Natural killer cell (primary cell): ENCODE results near the gene FNBP1. TPM values are rescaled to one million over a fixed set of nuclear protein-coding genes. Genes with fewer than 3 reads are reported as not detected.

ENCODE experiments used
- ATAC-seq, 3 donors: fragments of 150-1000 bp in 2 of 3; fragments of 200-7000 bp in 1 of 3; cut with Tn5 transposase; 1 replicate in 1 of 3; 2 replicates in 2 of 3; pipeline ENCODE4 v1.10.0; 2021; ENCODE audit warnings: mild to moderate bottlenecking in 2 of 3, moderate library complexity in 2 of 3
- DNase-seq, 2 donors: peaks; one replicate each; pipeline versions ENCODE4 v3.0.0 to v3.0.0-alpha.2; 2013 to 2021; ENCODE audit warnings: mixed read lengths in 1 of 2
- H3K27ac ChIP-seq: one replicate; pipeline ENCODE4 v1.5.1; 2013; ENCODE audit warnings: mild to moderate bottlenecking, low read length
- H3K27me3 ChIP-seq: one replicate; pipeline ENCODE4 v1.6.1; 2013; ENCODE audit warnings: low read length; ENCODE audit not compliant: control insufficient read depth, insufficient read depth
- H3K36me3 ChIP-seq: one replicate; pipeline ENCODE4 v1.6.1; 2013; ENCODE audit warnings: low read length; ENCODE audit not compliant: control insufficient read depth, insufficient read depth
- H3K4me1 ChIP-seq: one replicate; pipeline ENCODE4 v1.6.1; 2013; ENCODE audit warnings: low read length; ENCODE audit not compliant: control insufficient read depth, insufficient read depth
- H3K4me3 ChIP-seq: one replicate; pipeline ENCODE4 v1.5.1; 2013; ENCODE audit warnings: low read length
- H3K9me3 ChIP-seq: one replicate; pipeline ENCODE4 v1.6.1; 2013; ENCODE audit warnings: low read length; ENCODE audit not compliant: control insufficient read depth, insufficient read depth
- H3K27ac Mint-ChIP-seq, 2 donors: one replicate each; pipeline ENCODE4 v1.8.0; 2022; ENCODE audit warnings: mild to moderate bottlenecking in 2 of 2, mixed read lengths in 2 of 2, moderate library complexity in 1 of 2
- H3K27me3 Mint-ChIP-seq, 2 donors: one replicate each; pipeline ENCODE4 v1.8.0; 2022; ENCODE audit warnings: low read depth in 2 of 2, mixed read lengths in 2 of 2
- H3K36me3 Mint-ChIP-seq: one replicate; pipeline ENCODE4 v1.8.0; 2022; ENCODE audit warnings: mixed read lengths
- H3K4me1 Mint-ChIP-seq, 2 donors: one replicate each; pipeline ENCODE4 v1.8.0; 2022; ENCODE audit warnings: mixed read lengths in 2 of 2
- H3K4me3 Mint-ChIP-seq: one replicate; pipeline ENCODE4 v1.8.0; 2022; ENCODE audit warnings: mild to moderate bottlenecking, moderate library complexity, mixed read lengths
- H3K9me3 Mint-ChIP-seq, 2 donors: one replicate each; pipeline ENCODE4 v1.8.0; 2022; ENCODE audit warnings: mixed read lengths in 2 of 2
- WGBS: methylation state at CpG from one replicate; pipeline ENCODE4 v1.1.7; 2013; ENCODE audit warnings: missing lambda C conversion rate; ENCODE audit not compliant: insufficient coverage; 5-methylcytosine and 5-hydroxymethylcytosine counted together
- intact Hi-C: fragments of 100-400 bp; cut with micrococcal nuclease; formaldehyde crosslinking; loops from one replicate; pipeline ENCODE4 v1.14.2; 2022
- total RNA-seq, 4 donors: library from RNA; stranded (reverse); fragments of 120-200 nt in 1 of 4; gene quantifications; one replicate each; pipeline versions ENCODE4 v1.2.3 to v1.2.4, GENCODE V29; 2013 to 2022
- TF ChIP-seq, protein P1 (sequence below): fragments of 200-600 bp; IDR thresholded peaks from one replicate; pipeline ENCODE4 v1.8.0; 2022; ENCODE audit warnings: antibody characterized with exemption

FNBP1 gene
- total RNA-seq, 3 donors from 2014 or later (not counting 1 experiment from before 2014, with no cell fraction given), result 177 to 209 (median 203) TPM

DNA sequence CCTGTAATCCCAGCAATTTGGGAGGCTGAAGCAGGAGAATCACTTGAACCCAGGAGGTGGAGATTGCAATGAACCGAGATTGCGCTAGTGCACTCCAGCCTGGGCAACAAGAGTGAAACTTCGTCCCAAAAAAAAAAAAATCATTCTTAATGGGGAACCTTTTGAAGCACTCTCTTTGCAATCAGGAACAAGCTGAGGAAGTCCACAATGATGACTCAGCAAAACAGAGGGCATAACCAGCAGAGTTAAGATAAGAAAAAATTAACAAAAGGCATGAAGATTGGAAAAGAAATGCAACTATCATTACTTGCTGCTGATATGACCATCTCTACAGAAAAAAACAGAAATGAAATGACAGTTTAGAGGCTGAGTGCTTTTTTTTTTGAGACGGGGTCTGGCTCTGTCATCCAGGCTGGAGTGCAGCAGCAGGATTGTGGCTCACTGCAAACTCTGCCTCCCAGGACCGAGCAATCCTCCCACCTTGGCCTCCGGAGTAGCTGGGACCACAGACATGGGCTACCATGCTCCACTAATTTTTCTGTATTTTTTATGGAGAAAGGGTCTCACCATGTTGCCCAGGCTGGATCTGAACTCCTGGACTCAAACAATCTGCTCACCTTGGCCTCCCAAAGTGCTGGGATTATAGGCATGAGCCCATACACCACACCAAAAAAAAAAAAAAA lies 88.0 kb downstream of the FNBP1 start:
- TF ChIP-seq, protein P1, sequence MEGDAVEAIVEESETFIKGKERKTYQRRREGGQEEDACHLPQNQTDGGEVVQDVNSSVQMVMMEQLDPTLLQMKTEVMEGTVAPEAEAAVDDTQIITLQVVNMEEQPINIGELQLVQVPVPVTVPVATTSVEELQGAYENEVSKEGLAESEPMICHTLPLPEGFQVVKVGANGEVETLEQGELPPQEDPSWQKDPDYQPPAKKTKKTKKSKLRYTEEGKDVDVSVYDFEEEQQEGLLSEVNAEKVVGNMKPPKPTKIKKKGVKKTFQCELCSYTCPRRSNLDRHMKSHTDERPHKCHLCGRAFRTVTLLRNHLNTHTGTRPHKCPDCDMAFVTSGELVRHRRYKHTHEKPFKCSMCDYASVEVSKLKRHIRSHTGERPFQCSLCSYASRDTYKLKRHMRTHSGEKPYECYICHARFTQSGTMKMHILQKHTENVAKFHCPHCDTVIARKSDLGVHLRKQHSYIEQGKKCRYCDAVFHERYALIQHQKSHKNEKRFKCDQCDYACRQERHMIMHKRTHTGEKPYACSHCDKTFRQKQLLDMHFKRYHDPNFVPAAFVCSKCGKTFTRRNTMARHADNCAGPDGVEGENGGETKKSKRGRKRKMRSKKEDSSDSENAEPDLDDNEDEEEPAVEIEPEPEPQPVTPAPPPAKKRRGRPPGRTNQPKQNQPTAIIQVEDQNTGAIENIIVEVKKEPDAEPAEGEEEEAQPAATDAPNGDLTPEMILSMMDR, result no peak
- Mint-ChIP-seq H3K9me3 (no peaks in the 10 kb centered on the region), H3K27ac (peak overlapping the region; percentile 65 to 73), H3K36me3 (peaks cover 12% of the 10 kb centered on the region), H3K4me1 (peaks cover 9 to 14% of the 10 kb centered on the region in 2 donors), H3K4me3 (no peak overlapping the region), H3K27me3 (no peaks in the 10 kb centered on the region)
- peak in 1 of 2 donors; percentile 45 for DNase-seq
- Histone ChIP-seq H3K4me1 (peaks cover 11% of the 10 kb centered on the region), H3K9me3 (no peaks in the 10 kb centered on the region), H3K36me3 (peaks cover 59% of the 10 kb centered on the region), H3K27ac (peak overlapping the region; percentile 30), H3K4me3 (no peak overlapping the region), H3K27me3 (no peaks in the 10 kb centered on the region)
- WGBS, result 57% methylated on average over 6 of the region's 6 CpGs
- intact Hi-C loops, result no loop called here
- ATAC-seq, result peak in 2 of 3 donors; percentile 24 to 42

- H3K36me3 ChIP-seq, result peaks cover 67% of the 10 kb centered on the region
- peaks cover 18% of the 10 kb centered on the region for H3K36me3 Mint-ChIP-seq
Measured at GRCh38 chr9:129953736-129954135, 89.3 kb downstream of the FNBP1 start.

GRCh38 chr9:129952337-129952736 lies 90.7 kb downstream of the FNBP1 start:
- Mint-ChIP-seq H3K9me3 (no peaks in the 10 kb centered on the region), H3K27me3 (no peaks in the 10 kb centered on the region), H3K36me3 (peaks cover 18% of the 10 kb centered on the region), H3K27ac (peak overlapping the region in 1 of 2 donors; percentile 16), H3K4me1 (peaks cover 21% of the 10 kb centered on the region in 2 donors), H3K4me3 (no peak overlapping the region)
- WGBS, result 100% methylated on average over 2 of the region's 3 CpGs
- peaks cover 11% of the 10 kb centered on the region for H3K4me1 ChIP-seq
- no peak overlapping the region for H3K4me3 ChIP-seq
- H3K9me3 ChIP-seq, result no peaks in the 10 kb centered on the region
- ATAC-seq (no peak), DNase-seq (no peak)
- H3K27me3 ChIP-seq, result no peaks in the 10 kb centered on the region
- intact Hi-C loops, result no loop called here
- H3K27ac ChIP-seq, result no peak overlapping the region
- peaks cover 54% of the 10 kb centered on the region for H3K36me3 ChIP-seq
- TF ChIP-seq, protein P1, result no peak

More at GRCh38 chr9:129953736-129954135, 89.3 kb downstream of the FNBP1 start:
- H3K27ac Mint-ChIP-seq, result peak overlapping the region; percentile 32 to 65
- ATAC-seq (no peak), DNase-seq (no peak)
- no peak overlapping the region for H3K4me3 Mint-ChIP-seq
- Histone ChIP-seq H3K27ac (no peak overlapping the region), H3K4me3 (no peak overlapping the region), H3K9me3 (no peaks in the 10 kb centered on the region), H3K27me3 (no peaks in the 10 kb centered on the region), H3K4me1 (peaks cover 11% of the 10 kb centered on the region)
- peaks cover 21% of the 10 kb centered on the region in 2 donors for H3K4me1 Mint-ChIP-seq
- no CpG with 5 or more reads among the region's 1 CpG for WGBS
- no peaks in the 10 kb centered on the region for H3K27me3 Mint-ChIP-seq
- intact Hi-C loops, result no loop called here
- no peaks in the 10 kb centered on the region for H3K9me3 Mint-ChIP-seq
- TF ChIP-seq, protein P1, result no peak
